LNCaP clone FGC (cell line): ENCODE results near the gene TXNRD2.
"Not testable (repeated sequence)": the region's sequence is repeated elsewhere in the genome, so short reads cannot be mapped to it uniquely, and the experiment has no call there.

Experiments used
- DNase-seq: peaks from one replicate; pipeline ENCODE4 v3.0.0-alpha.2; 2011; ENCODE audit warnings: low read depth
- H3K4me3 ChIP-seq: 2 replicates; pipeline ENCODE4 v1.5.1; 2011; ENCODE audit warnings: mild to moderate bottlenecking, low read depth, low read length, control low read depth
- CTCF ChIP-seq: IDR thresholded peaks from 2 replicates; pipeline ENCODE4 v1.5.1; 2012; ENCODE audit warnings: mild to moderate bottlenecking; ENCODE audit not compliant: control insufficient read depth, insufficient read depth; ENCODE audit errors: extremely low read depth

Gene TXNRD2

GRCh38 chr22:19943082-19944026 is 1.7 kb upstream of the TXNRD2 start:
- peak overlapping the region; percentile 90 for H3K4me3 ChIP-seq
- no peak for DNase-seq
- TF ChIP-seq CTCF = 0 out of 2 replicates have a peak, but pooled peaks have one; percentile 11

- peak overlapping the region; percentile 90 for H3K4me3 ChIP-seq
- DNase-seq = no peak
- no peak for TF ChIP-seq CTCF
Measured at GRCh38 chr22:19942157-19943081, 801 bp upstream of the TXNRD2 start.

GRCh38 chr22:19940536-19941364 is 868 bp downstream of the TXNRD2 start:
- H3K4me3 ChIP-seq = peak overlapping the region; percentile 90
- TF ChIP-seq CTCF = no peak
- DNase-seq = no peak

GRCh38 chr22:19937616-19938473 is 3.8 kb downstream of the TXNRD2 start:
- no peak for TF ChIP-seq CTCF
- DNase-seq = peak; percentile 97
- H3K4me3 ChIP-seq = peak overlapping the region; percentile 38

- TF ChIP-seq CTCF = no peak
Measured at GRCh38 chr22:19936513-19936912, 5.1 kb downstream of the TXNRD2 start.

GRCh38 chr22:19935123-19935718 is 6.4 kb downstream of the TXNRD2 start:
- not testable (repeated sequence) for H3K4me3 ChIP-seq
- peak; percentile 67 for DNase-seq

More at GRCh38 chr22:19936513-19936912, 5.1 kb downstream of the TXNRD2 start:
- no peak for DNase-seq
- H3K4me3 ChIP-seq = peak overlapping the region; percentile 38
